HL-60 (cell line): Measurements from ENCODE around the gene NAPB.

Source experiments
- GABPA ChIP-seq: IDR thresholded peaks from 2 replicates; pipeline ENCODE4 v1.6.1; 2012; ENCODE audit warnings: low read depth
- TF ChIP-seq, protein P1 (sequence below): IDR thresholded peaks from one replicate; pipeline ENCODE4 v1.5.1; 2011; ENCODE audit warnings: low read length, control low read depth, inconsistent platforms; ENCODE audit not compliant: insufficient read depth
- TF ChIP-seq, protein P2 (sequence below): IDR thresholded peaks from 2 replicates; pipeline ENCODE4 v1.6.1; 2012; ENCODE audit warnings: low read depth; ENCODE audit not compliant: insufficient replicate concordance

DNA sequence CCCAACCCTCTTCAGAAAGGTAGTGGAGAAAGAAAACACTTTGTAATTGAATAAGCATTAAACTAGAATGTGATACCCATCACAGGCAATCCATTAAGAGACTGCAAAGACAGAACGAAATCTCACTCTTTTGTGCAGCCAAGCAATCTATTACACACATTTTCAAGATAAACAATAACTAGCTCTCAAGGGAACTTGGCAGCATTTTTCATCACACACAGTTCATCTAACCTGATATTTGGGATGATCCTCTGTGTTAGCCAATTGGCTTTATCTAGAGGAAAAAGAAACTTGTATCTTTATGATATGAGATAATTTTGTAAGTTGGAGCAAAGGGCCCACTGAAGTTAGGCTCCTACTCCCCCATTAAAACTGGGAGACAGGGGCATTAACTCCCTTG lies 60.8 kb downstream of the NAPB start:
- TF ChIP-seq, protein P1, sequence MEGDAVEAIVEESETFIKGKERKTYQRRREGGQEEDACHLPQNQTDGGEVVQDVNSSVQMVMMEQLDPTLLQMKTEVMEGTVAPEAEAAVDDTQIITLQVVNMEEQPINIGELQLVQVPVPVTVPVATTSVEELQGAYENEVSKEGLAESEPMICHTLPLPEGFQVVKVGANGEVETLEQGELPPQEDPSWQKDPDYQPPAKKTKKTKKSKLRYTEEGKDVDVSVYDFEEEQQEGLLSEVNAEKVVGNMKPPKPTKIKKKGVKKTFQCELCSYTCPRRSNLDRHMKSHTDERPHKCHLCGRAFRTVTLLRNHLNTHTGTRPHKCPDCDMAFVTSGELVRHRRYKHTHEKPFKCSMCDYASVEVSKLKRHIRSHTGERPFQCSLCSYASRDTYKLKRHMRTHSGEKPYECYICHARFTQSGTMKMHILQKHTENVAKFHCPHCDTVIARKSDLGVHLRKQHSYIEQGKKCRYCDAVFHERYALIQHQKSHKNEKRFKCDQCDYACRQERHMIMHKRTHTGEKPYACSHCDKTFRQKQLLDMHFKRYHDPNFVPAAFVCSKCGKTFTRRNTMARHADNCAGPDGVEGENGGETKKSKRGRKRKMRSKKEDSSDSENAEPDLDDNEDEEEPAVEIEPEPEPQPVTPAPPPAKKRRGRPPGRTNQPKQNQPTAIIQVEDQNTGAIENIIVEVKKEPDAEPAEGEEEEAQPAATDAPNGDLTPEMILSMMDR = no peak
- TF ChIP-seq GABPA = no peak
- TF ChIP-seq, protein P2, sequence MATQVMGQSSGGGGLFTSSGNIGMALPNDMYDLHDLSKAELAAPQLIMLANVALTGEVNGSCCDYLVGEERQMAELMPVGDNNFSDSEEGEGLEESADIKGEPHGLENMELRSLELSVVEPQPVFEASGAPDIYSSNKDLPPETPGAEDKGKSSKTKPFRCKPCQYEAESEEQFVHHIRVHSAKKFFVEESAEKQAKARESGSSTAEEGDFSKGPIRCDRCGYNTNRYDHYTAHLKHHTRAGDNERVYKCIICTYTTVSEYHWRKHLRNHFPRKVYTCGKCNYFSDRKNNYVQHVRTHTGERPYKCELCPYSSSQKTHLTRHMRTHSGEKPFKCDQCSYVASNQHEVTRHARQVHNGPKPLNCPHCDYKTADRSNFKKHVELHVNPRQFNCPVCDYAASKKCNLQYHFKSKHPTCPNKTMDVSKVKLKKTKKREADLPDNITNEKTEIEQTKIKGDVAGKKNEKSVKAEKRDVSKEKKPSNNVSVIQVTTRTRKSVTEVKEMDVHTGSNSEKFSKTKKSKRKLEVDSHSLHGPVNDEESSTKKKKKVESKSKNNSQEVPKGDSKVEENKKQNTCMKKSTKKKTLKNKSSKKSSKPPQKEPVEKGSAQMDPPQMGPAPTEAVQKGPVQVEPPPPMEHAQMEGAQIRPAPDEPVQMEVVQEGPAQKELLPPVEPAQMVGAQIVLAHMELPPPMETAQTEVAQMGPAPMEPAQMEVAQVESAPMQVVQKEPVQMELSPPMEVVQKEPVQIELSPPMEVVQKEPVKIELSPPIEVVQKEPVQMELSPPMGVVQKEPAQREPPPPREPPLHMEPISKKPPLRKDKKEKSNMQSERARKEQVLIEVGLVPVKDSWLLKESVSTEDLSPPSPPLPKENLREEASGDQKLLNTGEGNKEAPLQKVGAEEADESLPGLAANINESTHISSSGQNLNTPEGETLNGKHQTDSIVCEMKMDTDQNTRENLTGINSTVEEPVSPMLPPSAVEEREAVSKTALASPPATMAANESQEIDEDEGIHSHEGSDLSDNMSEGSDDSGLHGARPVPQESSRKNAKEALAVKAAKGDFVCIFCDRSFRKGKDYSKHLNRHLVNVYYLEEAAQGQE = no peak
